GM10248 (cell line): ENCODE data around the gene PSMB11.

Experiments
- CTCF ChIA-PET: fragments of 300-600 bp; sonication (Branson Sonifier 250); formaldehyde crosslinking; extraction: SDS; loops from one replicate; lab custom pipeline; 2021; ENCODE audit warnings: antibody characterized with exemption; lab: Yijun Ruan, JAX
- POLR2A ChIA-PET: fragments of 350-650 bp; sonication (Branson Sonifier 250); formaldehyde crosslinking; extraction: SDS; loops from one replicate; lab custom pipeline; 2020; ENCODE audit warnings: antibody characterized with exemption; lab: Yijun Ruan, JAX
- DNase-seq: peaks from one replicate; pipeline ENCODE4 v3.0.0; 2012; ENCODE audit errors: extremely low spot score
- TF ChIP-seq, protein P1 (sequence below): IDR thresholded peaks from 2 replicates; pipeline ENCODE4 v1.5.1; 2012; ENCODE audit warnings: mild to moderate bottlenecking, low read depth; ENCODE audit errors: extremely low read depth, missing control alignments, control extremely low read depth

Gene PSMB11

DNA sequence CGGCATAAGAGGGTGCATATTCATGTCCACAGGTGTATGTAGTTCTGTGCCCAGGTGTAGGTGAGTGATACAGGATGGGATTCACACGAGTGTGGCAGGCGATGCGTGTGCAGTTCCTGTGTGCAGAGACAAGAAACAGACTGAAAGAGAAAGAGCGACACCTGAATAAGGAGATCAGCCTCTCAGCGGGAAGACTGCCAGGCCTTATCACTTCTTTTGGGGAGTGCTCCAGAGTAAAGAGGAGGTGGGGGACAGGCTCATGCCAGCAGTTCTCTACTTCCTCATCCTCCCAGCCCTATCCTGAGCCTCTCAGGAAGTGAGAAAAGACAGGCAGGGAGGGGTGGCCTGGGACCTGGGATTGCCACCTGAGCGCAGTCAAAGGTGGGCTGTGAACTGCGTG, 2.8 kb downstream of the PSMB11 start:
- CTCF ChIA-PET: interaction anchor here (2.4 to 11.4 kb wide), 3 partner anchors 11 to 58 kb away, joined by 7 to 106 read pairs (median 18); partner anchors contain the start of gene CDH24
- POLR2A ChIA-PET: no interaction called here
- TF ChIP-seq, protein P1, sequence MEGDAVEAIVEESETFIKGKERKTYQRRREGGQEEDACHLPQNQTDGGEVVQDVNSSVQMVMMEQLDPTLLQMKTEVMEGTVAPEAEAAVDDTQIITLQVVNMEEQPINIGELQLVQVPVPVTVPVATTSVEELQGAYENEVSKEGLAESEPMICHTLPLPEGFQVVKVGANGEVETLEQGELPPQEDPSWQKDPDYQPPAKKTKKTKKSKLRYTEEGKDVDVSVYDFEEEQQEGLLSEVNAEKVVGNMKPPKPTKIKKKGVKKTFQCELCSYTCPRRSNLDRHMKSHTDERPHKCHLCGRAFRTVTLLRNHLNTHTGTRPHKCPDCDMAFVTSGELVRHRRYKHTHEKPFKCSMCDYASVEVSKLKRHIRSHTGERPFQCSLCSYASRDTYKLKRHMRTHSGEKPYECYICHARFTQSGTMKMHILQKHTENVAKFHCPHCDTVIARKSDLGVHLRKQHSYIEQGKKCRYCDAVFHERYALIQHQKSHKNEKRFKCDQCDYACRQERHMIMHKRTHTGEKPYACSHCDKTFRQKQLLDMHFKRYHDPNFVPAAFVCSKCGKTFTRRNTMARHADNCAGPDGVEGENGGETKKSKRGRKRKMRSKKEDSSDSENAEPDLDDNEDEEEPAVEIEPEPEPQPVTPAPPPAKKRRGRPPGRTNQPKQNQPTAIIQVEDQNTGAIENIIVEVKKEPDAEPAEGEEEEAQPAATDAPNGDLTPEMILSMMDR: no peak
- DNase-seq: no peak

DNA sequence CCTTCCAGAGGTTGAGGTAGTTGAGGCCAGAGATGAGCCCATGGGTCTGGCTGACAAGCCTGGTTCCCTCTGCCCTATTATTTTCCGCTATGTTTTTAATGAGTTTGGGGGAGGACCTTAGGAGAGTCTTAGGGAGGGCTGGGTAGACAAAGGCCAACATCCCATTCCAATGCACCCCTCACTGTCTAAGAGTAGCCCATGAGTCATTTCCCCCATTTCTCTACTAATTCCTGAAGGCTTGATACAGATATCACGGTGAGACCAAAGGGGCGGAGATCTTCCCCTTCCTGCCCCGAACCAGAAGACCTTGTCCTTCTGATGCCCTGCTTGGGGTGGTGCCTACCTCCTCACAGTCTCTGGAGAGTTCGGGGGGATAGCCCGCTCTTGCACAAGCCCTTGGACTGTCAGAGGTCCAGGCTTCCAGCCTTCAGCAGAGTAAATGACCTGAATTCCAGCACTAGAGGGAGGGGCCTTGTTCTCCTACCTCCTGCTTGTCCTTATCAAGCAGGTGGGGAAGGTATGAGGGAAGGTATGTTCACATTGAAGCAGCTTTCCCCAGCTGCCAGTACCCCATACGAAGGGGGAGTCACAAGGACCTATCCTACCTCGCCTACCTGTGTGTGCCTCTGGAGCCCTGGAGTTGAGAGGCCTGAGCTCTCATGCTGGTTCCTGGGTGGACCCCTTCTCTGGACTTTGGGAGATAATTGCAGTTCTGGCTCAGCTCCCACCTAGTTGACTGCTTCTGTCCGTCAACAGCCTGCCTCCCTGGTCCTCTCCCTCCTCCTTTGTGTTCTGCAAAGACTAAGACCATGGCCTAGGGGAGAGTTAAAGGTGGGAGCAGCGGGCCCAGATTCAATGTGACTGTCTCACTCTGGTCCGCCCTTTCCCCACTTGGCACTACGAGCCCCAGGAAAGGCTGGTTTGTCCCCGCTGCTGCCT, 3.7 kb downstream of the PSMB11 start:
- no peak for DNase-seq
- TF ChIP-seq, protein P1: no peak
- CTCF ChIA-PET: interaction anchor here (0.9 to 24.2 kb wide), 5 partner anchors 11 to 72 kb away, joined by 4 to 834 read pairs (median 7); partner anchors contain the start of genes AJUBA and CDH24
- POLR2A ChIA-PET: no interaction called here

DNA sequence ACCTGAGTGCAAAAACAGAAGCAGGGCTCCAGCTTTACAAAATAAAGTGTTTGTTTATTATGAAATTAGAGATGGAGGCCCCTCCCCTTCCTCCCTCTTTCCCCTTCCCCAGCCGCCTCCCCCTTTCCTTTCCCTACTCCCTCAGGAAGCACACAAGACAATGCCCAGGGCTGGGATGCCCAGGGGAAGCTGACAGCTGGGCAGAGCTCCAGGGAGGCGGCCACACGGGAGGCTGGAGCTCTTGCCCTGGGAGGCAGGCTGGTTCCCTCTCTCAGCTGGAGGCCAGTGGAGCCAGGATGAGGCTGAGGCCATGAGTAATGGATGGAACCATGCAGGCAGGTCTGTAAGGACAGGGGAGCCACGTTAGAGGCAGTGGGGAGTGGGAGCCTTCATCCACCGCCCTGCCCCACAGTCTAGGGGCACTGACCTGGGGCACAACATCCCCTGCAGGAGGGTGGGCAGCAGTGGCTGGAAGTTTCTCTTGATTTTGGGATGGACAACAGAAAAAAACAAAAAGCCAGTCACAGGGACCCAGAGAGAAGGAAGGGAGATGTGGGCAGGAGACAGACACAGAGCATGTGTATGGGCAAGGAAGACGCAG, 5.1 kb downstream of the PSMB11 start:
- TF ChIP-seq, protein P1: no peak
- ChIA-PET CTCF (interaction anchor here (1.1 to 24.2 kb wide), 5 partner anchors 9 to 73 kb away, joined by 3 to 834 read pairs (median 7); partner anchors contain the start of genes AJUBA and CDH24), POLR2A (no interaction called here)
- DNase-seq: no peak

DNA sequence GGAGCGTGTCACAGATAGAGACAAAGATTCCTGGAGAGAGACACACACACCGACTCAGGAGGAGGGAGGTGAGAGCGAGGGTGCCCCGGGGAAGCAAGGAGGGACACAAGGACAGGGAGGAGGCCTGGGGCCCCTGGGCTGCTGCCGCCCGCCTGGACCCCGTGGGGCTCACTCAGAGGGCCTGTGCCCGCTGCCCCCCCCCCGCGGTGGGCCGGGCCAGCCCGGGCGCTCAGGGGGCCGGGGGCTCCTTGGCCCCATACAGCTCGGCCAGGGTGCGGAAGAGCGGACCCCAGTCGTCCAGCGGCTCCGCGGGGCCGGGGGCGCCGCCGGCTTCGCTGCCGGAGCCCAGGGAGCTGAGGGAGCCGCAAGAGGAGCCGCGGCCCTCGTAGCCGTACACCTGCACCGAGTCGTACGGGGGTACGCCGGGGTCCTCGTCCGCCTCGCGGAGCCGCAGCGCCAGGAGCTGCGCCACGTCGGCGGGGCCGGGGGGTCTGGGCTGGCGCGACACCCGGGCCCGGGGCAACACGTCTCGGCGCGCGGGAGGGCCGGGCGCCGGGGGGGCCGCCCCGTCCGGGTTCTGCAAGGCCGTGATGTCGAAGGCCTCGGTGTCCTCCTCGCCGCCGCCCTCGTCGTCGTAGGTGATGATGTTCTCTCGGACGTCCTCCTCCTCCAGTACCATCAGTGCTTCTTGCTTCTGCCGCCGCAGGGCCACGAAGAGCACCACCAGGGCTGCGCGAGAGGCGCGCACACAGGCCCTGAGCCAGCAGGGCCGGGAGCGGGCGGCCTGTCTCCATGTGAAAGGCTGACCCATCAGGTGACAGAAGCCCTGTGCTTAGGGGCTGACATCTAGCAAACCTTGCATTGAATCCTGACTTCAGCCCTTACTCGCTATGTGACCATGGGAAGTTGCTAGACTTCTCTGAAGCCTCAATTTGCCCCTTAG, 6.0 kb downstream of the PSMB11 start:
- TF ChIP-seq, protein P1: no peak
- CTCF ChIA-PET: interaction anchor here (0.8 to 24.2 kb wide), 4 partner anchors 8 to 58 kb away, joined by 3 to 834 read pairs (median 54); partner anchors contain the start of genes AJUBA and CDH24
- POLR2A ChIA-PET: interaction anchor here (0.7 kb wide), 1 partner anchor 18 kb away, joined by 3 read pairs; no protein-coding TSS in a partner anchor
- DNase-seq: no peak

DNA sequence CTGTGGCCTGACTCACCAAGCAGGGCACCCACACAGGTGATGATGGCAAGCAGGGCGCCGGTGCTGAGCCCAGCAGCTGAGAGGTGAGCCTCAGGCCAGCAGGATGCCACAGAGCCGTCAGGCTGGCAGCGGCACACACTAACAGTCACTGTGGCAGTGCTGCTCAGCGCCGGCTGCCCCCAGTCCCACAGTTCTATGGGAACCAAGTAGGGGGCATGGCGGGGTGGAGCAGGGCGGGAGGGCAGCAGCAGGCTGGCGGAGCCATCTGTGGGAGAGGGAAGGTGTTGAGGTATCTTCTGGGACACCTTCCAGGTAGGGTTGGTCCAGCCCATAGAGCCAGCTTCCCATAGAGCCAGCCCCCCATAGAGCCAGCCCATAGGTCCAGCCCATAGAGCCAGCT, 7.0 kb downstream of the PSMB11 start:
- ChIA-PET POLR2A (interaction anchor here (0.7 kb wide), 1 partner anchor 19 kb away, joined by 3 read pairs; no protein-coding TSS in a partner anchor), CTCF (interaction anchor here (0.8 to 24.2 kb wide), 4 partner anchors 7 to 76 kb away, joined by 3 to 834 read pairs (median 54); partner anchors contain the start of genes AJUBA and CDH24)
- DNase-seq: no peak
- TF ChIP-seq, protein P1: no peak
